Keratinocyte (primary cell): ENCODE measurements around the gene ZC3H7A.

Source experiments
- EZH2 ChIP-seq: IDR thresholded peaks from one replicate; pipeline ENCODE4 v1.6.1; 2012; ENCODE audit warnings: inconsistent platforms, mild to moderate bottlenecking, low read length, moderate library complexity
- TF ChIP-seq, protein P1 (sequence below), 3 experiments: IDR thresholded peaks in 1 of 3; conservative IDR thresholded peaks in 1 of 3; optimal IDR thresholded peaks in 1 of 3; 2 replicates in 2 of 3; 3 replicates in 1 of 3; pipeline versions ENCODE3 to v1.5.1; 2011; ENCODE audit warnings: low read length in 3 of 3, mild to moderate bottlenecking in 3 of 3, moderate library complexity in 2 of 3, control low read depth in 1 of 3, inconsistent platforms in 1 of 3; ENCODE audit not compliant: insufficient read depth in 2 of 3; ENCODE audit errors: extremely low read depth in 1 of 3

GRCh38 chr16:11799017-11799381 lies 1.9 kb upstream of the ZC3H7A start:
- TF ChIP-seq, protein P1, sequence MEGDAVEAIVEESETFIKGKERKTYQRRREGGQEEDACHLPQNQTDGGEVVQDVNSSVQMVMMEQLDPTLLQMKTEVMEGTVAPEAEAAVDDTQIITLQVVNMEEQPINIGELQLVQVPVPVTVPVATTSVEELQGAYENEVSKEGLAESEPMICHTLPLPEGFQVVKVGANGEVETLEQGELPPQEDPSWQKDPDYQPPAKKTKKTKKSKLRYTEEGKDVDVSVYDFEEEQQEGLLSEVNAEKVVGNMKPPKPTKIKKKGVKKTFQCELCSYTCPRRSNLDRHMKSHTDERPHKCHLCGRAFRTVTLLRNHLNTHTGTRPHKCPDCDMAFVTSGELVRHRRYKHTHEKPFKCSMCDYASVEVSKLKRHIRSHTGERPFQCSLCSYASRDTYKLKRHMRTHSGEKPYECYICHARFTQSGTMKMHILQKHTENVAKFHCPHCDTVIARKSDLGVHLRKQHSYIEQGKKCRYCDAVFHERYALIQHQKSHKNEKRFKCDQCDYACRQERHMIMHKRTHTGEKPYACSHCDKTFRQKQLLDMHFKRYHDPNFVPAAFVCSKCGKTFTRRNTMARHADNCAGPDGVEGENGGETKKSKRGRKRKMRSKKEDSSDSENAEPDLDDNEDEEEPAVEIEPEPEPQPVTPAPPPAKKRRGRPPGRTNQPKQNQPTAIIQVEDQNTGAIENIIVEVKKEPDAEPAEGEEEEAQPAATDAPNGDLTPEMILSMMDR (optimal IDR thresholded peaks at IDR 0.05 in 1 of 3, IDR thresholded peaks at IDR 0.05 in 1 of 3, conservative IDR thresholded peaks at IDR 0.05 in 1 of 3; ENCODE audit: extremely low read depth in 1 of 3, insufficient read depth in 2 of 3, low read length in 3 of 3) = no peak
- no peak for TF ChIP-seq EZH2
